Activated T-cell treated with anti-CD3 and anti-CD28 coated beads for 4 hours (primary cell): ENCODE measurements around the gene LANCL2.
A peak's percentile ranks its signal among the peaks of the same experiment; 100 is the strongest.
"Not testable (repeated sequence)": the region's sequence is repeated elsewhere in the genome, so short reads cannot be mapped to it uniquely, and the experiment has no call there.

Source experiments
- DNase-seq: peaks from one replicate; pipeline ENCODE4 v3.0.0-alpha.2; 2020

The LANCL2 gene

GRCh38 chr7:55409482-55410225 is 44.5 kb downstream of the LANCL2 start:
- DNase-seq, result no peak

- DNase-seq, result no peak
These were observed 45.6 kb downstream of the LANCL2 start for GRCh38 chr7:55410667-55411239.

GRCh38 chr7:55411844-55412243 is 46.7 kb downstream of the LANCL2 start:
- no peak for DNase-seq

- DNase-seq, result no peak
These were observed 48.3 kb downstream of the LANCL2 start for GRCh38 chr7:55413442-55413841.

- peak; percentile 84 for DNase-seq
These were observed 50.1 kb downstream of the LANCL2 start for GRCh38 chr7:55415173-55415778.

- not testable (repeated sequence) for DNase-seq
These were observed 52.3 kb downstream of the LANCL2 start for GRCh38 chr7:55417456-55417855.

- no peak for DNase-seq
These were observed 55.4 kb downstream of the LANCL2 start for GRCh38 chr7:55420530-55420929.

- DNase-seq, result no peak
These were observed 58.2 kb downstream of the LANCL2 start for GRCh38 chr7:55423277-55423711.

- no peak for DNase-seq
These were observed 58.8 kb downstream of the LANCL2 start for GRCh38 chr7:55423891-55424290.

- no peak for DNase-seq
These were observed 60.1 kb downstream of the LANCL2 start for GRCh38 chr7:55425141-55425752.

- no peak for DNase-seq
These were observed 61.5 kb downstream of the LANCL2 start for GRCh38 chr7:55426676-55427075.

- DNase-seq, result no peak
These were observed 62.2 kb downstream of the LANCL2 start for GRCh38 chr7:55427342-55427741.

GRCh38 chr7:55427800-55428199 is 62.7 kb downstream of the LANCL2 start:
- no peak for DNase-seq

- DNase-seq, result no peak
These were observed 64.8 kb downstream of the LANCL2 start for GRCh38 chr7:55429835-55430499.

GRCh38 chr7:55431898-55432297 is 66.8 kb downstream of the LANCL2 start:
- DNase-seq, result no peak

- DNase-seq, result no peak
These were observed 67.4 kb downstream of the LANCL2 start for GRCh38 chr7:55432506-55432905.

GRCh38 chr7:55432939-55433784 is 68.0 kb downstream of the LANCL2 start:
- no peak for DNase-seq

GRCh38 chr7:55435466-55435865 is 70.3 kb downstream of the LANCL2 start:
- no peak for DNase-seq

GRCh38 chr7:55436457-55436856 is 71.3 kb downstream of the LANCL2 start:
- no peak for DNase-seq

GRCh38 chr7:55437375-55437774 is 72.2 kb downstream of the LANCL2 start:
- DNase-seq, result no peak

GRCh38 chr7:55438085-55438756 is 73.1 kb downstream of the LANCL2 start:
- no peak for DNase-seq
